ENCODE data around the gene L3MBTL3.
"Not testable (repeated sequence)": the region's sequence is repeated elsewhere in the genome, so short reads cannot be mapped to it uniquely, and the experiment has no call there.

The L3MBTL3 gene

DNA sequence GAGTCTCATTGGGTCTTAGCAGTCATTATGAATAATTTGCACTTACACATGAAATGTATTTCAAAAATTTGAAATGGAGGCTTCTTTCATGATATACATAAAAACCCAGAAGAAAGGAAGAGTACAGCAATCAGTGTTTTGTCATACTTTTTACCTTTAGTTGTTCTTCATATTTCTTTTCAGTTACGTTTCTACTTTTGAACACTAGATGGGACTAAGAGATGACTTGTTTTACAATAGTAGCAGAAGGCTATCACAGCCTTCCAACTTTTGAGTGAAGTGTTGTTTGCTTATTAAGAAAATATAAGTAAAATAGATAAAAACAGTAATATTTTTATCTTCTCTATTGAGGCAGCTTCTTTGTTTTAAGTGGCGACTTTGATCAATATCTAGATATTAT is 58.1 kb downstream of the L3MBTL3 start:
- no peak for DNase-seq (ENCODE audit: low spot score)

DNA sequence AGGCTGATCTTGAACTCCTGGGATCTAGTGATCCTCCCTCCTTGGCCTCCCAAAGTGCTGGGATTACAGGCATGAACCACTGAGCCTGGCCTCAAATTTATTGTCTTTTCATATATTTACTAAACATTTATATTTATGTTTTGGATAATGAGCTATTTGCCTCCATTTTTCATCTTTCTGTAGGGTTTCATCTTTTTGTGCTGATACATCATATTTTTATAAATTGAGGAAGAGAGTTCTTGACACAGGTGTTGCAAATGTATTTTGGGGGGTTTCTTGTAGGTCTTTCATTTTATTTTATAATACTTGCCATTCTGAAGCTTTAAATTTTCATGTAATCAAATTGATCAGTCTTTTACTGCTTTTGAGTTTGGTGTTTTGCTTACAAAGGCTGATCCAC is 72.4 kb downstream of the L3MBTL3 start:
- no peak for DNase-seq (ENCODE audit: low spot score)

DNA sequence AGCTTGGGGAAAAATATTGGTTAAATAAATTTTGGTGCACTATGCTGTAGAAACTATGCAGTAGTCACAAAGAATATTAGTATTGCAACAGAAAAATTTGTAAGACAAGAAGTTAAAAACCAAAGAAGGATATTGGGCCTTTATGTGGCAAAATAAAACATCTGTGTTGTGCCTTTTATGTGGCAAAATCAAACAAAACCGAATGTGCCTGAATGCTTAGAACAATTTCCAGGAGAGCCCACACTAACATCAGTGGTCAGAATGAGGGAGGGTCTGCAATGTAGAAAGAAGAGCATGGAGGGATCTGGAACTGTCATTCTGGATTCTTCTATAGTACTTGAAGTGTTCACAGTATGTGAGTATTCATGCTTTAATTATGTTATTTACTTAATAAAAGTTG is 75.2 kb downstream of the L3MBTL3 start:
- DNase-seq (ENCODE audit: low spot score), result no peak

DNA sequence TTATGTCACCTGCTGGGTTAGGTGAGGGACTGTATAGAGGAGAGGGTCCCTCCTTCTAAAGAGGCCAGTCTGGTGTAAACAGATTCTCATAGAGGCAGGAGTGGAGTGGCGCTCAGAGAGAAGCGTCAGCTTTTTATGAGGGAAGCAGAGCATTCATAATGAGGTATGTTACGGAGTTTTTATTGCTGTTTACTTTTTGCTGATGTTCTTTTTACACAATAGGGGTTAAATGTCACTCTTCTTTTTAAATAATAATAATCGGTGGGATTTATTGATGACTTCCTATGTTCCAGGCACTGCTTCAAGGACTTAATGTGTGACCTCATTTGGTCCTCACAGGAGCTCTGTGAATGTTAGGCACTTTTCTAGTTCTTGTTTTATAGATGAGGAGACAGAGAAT is 79.9 kb downstream of the L3MBTL3 start:
- no peak for DNase-seq (ENCODE audit: low spot score)

DNA sequence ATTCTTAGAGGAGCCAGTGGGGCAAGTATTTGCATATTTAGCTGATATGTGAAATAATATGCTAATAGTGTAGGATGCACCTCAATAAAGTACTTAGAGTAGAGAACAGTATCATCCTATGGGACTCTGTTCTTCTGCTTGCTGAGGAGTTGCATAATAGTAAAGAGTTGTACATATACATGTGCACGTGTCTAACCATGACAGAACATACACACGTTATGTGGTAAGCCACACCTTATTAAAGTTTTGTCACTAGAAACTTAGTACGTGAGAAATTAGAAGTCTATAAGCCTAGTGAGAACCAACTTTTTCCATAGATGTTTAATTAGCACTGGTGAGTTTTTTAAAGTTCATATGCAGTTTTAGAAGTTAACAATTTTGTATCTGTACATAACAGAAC is 80.7 kb downstream of the L3MBTL3 start:
- DNase-seq (ENCODE audit: low spot score), result no peak

DNA sequence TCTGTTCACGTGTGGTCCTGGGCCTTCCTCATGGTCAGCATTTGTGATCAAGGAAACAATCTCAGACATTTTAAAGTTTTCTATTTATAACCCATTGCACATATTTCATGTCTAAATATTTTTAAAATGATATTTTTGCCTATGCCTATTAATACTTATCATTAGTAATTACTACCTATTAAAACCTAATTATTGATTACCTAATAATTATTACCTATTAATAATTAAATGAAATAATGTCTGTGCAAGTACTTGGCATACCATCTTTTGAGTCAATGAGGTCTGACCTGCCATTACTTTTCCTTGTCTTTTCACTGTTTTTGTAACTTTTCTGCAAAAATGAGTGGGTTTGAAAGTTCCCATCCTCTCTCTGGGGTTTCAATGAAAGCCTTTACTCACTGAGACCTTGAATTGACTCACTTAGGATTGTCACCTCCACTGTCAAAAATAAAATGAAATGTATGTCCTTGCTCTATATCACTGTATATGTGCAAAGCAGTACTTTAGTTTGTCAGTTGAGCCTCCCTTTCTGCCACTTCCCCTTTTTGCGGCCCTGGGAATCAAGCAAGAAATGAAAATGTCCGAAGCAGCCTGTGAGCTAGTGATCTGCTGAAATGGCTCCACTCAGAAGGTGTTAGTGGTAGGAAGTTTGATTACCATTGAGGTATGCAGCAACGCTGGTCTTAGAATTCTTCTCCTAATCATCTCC is 87.8 kb downstream of the L3MBTL3 start:
- DNase-seq (ENCODE audit: low spot score), result no peak

DNA sequence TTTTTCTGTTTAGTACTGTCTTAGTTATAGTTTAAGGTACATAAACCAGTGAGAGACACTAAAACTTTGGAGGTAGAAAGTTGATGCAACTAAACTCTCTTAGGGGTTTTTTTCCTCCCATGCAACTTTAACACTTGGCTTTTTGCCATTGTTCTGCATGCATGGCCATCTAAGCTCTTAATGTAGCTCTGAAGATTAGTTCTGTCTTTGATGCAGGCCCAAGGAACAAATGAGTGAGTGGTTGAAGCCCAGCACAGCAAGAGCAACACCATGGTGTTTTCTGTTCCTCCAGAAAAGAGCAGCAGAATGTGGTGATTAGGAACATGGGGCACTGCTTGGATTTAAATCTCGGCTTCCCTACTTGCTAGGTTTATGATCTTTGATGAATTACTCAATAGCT is 89.3 kb downstream of the L3MBTL3 start:
- DNase-seq (ENCODE audit: low spot score), result no peak

DNA sequence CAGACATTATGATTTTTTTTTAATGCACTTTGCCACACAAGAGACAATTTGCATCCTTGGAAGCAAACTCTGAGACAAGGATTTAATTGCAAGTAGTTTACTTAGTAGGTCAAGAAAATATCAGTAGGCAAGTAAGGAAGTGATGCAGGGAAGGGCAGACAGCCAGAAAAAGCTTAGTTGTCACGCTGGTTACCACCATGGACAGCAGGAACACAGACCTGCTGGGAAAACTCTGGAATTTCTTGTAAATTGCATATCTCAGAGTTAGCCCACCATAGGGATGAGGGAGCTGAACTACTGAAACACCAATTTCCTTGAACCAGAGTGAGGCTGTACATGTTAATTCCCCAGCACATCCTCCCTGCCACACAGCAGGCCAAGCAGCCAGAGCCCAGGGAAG is 92.7 kb downstream of the L3MBTL3 start:
- no peak for DNase-seq (ENCODE audit: low spot score)

DNA sequence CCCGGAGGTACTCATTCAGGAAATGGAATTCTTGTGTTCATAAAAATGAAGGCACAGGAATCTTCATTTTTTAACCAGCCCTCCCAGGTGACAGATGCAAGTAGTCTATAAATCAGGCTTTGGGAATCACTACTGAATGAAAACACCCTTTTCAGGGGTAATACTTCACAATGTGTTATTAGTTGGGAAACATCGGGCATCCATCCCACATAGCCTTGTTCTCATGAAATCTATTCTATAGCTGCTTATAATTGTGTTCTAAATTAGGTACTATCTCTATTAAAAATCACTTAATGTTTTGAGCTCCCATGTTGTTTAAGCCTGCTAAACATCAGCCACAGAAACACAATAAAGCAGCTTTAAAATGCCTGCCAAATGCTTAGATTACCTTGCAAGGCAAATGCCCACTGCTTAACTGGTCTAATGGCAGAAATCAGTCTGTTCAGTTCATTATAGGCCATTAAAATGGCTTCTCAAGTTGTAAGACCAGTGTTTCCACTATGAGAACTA is 94.9 kb downstream of the L3MBTL3 start:
- no peak for DNase-seq (ENCODE audit: low spot score)

DNA sequence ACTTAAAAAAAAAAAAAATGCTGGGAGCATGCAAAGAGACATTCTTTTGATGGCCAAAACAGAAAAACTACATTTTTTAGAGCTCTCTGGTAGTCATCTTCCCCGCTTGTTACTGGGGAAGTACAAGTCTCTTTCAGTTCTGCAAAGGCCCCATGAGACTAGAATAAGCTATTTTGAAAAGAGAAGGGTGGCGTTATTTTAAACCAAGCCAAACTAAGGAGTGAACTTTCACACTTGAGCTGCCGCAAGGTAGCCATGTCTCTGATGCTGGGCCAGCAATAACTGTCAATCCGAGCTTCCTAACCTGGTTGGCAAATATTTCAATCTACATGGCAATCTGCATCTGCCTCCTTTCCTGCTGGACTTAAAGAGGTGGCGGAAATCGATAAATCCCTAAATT is 96.7 kb downstream of the L3MBTL3 start:
- DNase-seq (ENCODE audit: low spot score), result no peak

DNA sequence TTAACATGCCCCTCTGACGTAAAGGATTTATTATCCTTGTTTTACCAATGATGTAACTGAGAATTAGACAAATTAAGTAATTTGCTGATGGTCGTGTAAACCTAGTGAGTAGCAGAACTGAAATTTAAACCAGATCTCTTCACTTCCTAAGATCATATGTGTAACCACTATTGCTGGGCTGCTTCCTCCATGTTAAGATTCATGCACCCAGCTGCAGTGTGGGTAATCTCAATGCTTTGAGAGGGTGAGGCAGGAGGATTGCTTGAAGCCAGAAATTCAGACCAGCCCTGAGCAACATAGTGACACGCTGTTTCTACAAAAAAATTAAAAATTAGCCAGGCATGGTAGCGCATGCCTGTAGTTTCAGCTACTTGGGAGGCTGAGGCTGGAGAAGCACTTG is 97.9 kb downstream of the L3MBTL3 start:
- DNase-seq (ENCODE audit: low spot score), result no peak

DNA sequence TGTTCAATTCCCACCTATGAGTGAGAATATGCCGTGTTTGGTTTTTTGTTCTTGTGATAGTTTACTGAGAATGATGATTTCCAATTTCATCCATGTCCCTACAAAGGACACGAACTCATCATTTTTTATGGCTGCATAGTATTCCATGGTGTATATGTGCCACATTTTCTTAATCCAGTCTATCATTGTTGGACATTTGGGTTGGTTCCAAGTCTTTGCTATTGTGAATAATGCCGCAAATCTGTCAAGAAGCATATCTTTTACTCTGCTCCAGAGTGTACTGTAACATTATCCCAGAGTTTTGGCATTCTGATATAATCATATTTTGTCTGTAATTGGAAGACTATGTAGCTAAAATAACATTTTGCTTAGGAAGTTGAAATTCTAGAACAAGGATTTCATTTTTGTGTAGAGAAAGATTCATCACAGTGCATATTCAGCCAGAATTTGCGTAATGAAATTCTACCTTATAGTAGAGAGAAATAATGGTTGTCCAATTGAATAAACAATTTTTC is 98.9 kb downstream of the L3MBTL3 start:
- not testable (repeated sequence) for DNase-seq (ENCODE audit: low spot score)

DNA sequence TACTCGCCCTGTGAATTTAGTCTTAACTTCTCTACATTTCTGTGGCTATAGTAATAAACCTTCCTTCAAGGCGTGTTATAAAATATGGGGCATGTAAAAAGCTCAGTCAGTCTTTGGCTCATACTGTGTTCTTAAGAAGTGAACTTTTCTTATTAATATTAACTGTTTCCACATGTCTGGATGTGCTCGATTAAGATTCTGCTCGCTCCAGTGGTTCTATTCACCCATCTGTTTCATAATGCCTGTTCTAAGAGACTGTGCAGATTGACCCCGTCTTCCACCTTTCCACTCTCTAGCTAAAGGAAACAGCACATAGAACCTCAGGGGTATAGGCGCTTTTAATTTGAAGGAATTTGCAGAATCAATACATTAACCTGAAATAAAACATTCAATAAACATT is 99.9 kb downstream of the L3MBTL3 start:
- DNase-seq (ENCODE audit: low spot score), result no peak

DNA sequence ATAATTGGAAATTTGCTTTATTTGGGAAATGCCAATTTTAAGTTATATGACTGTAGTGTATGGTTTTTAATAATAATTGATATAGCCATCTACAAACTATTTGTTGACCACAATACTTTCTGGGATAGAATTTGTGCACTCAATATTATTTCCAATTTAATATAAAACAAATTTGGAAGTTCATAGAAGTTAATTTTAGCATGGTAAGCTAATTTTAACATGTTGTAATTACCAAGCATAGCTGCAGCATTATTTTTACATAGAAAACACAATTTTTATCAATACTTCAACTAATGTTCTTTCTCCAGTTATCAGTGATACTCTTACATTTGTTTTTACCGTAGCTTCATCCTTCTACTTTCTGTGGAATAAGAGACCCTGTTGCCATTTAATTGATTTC is 100.8 kb downstream of the L3MBTL3 start:
- DNase-seq (ENCODE audit: low spot score), result no peak

DNA sequence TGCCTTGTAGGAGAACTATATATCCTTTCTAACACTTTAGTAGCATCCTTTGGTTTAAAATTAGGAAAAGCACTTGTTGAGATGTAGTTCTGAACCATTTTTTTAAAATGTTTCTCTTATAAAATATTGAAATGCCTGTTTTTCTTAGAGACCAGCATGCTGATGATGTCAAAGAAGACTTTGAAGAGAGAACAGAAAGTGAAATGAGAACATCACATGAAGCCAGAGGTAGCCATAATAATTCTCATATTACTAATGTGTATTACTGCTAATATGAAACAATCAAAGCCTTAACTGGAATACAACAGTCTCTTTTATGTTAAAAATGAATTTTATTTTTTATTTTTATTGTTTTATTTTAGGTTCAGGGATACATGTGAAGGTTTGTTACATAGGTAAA is 102.3 kb downstream of the L3MBTL3 start:
- no peak for DNase-seq (ENCODE audit: low spot score)

DNA sequence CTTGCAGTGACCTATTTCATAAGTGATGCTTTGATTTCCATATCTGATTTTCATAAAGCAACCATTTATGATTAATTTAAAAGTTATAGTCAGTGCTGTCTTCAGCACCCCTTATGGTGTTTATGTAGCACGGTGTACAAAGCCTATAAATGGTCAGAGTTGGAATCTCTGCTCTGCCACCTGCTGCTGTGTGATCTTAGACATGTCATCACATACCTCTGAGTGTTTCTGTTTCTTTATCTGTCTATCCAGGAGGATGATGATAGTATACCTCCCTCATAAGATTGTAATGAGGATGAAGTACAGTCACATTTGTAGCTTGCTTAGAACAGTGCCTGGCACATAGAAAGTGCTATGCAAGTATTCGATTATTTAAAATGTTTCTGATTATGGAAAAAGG is 103.9 kb downstream of the L3MBTL3 start:
- DNase-seq (ENCODE audit: low spot score), result no peak

DNA sequence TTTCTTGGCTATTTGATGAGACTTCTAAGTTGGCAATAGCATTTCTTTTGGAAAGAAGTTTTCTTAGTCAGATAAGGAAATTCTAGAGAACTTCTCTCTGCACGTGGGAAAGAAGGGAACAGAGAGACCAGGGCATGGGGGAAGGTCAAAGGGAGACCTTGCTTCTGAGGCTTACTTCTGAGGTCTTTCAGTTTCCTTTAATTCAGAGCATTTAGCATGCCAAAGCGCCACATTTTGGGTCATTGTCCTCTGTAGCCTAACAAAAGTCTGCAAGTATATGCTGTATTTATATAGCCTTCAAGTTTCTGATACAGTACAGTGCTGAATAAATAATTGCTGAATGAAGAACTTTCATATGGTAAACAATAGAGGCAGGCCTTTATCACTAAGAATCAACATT is 108.8 kb downstream of the L3MBTL3 start:
- no peak for DNase-seq (ENCODE audit: low spot score)

DNA sequence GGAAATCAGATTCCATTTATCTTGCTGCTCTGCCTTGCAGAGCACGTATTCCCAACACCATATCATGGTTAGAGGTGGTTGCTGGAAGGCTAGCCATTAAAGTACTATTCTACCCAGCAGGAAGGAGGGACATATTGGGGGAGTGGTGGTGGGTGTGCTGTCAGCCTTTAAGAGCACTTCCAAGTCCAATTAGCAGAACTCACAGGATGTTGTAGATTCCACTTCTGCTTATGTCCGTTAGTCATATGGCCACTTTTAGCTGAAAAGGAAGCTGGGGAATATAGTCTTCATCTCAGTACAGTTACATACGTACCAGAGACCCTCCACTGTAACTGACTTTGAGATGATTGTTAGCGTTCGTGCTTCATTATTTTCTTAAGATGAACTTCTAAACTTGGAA is 109.9 kb downstream of the L3MBTL3 start:
- DNase-seq (ENCODE audit: low spot score), result no peak

DNA sequence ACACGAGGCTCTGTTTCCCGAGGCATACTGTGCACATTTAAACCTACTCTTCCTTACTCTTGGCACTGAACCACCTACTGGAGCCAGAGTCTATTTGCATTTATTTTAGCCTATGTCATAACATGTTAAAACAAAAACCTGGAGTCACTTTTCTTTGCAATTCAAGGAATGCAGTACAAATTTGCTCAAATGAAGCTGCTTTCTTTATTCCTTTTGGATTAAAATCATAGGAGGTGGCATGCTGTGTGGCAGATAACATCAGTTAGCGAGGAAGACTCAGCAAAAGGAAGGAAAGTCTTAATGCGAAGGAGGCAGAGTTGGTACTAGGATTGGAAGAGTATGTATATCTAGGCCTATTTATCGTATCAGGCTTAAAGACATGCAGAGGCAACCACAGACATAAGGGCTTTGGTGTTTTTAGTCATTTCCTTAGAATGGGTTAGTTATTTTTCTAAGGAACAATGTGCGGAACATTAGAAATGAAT is 111.4 kb downstream of the L3MBTL3 start:
- DNase-seq (ENCODE audit: low spot score), result no peak

DNA sequence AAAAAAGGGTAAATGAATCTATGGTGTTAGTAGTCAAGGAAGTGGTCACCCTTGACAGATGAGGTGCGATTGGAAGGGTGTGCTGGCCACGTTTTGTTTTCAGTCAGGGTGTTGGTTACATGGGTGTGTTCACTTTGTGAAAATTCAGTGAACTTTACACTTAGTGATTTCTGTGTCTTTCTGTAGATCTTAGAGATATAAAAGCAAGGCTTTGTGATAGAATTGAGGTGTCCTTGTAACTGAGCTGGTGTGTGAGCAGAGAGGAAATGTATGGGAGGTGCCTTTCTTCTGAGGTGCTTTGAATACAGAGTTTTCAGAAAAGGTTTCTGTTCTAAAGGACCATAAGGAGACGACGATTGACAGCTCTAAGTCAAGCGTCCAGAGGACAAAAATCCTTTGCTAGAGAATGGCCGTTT is 113.9 kb downstream of the L3MBTL3 start:
- no peak for DNase-seq (ENCODE audit: low spot score)

DNA sequence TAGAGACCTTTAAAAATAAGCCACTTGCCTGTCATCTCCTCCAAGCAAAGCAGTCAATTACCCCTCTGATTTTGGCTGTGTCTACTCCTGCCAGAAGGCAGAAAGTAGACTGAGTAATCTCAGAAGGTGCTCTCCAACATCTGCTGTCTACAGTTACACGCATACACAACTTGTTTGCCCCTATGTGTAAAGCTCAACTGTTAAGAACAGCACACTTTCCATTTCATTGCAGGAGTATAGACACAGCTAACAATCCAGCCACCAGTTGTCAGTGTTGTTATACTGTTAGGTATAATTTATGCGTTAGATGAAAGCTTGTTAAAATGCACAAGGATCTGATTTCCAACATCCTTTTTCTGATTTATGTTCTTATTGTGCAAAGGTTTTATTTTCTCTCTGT is 116.2 kb downstream of the L3MBTL3 start:
- no peak for DNase-seq (ENCODE audit: low spot score)

DNA sequence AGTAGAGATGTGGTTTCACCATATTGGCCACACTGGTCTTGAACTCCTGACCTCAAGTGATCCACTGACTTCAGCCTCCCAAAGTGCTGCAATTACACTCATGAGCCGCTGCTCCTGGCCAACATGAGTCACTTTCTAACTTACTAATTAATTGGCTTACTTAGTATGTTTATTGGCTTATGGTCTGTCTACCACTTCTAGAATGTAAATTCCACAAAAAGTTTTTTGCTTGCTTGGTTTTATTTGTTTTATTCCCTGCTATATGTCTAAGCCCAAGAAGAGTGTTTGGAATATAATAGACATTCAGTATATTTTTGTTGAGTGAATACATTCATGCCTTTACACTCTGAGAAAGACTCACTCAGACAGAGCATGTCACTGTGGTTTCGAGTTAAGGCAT is 118.4 kb downstream of the L3MBTL3 start:
- no peak for DNase-seq (ENCODE audit: low spot score)

DNA sequence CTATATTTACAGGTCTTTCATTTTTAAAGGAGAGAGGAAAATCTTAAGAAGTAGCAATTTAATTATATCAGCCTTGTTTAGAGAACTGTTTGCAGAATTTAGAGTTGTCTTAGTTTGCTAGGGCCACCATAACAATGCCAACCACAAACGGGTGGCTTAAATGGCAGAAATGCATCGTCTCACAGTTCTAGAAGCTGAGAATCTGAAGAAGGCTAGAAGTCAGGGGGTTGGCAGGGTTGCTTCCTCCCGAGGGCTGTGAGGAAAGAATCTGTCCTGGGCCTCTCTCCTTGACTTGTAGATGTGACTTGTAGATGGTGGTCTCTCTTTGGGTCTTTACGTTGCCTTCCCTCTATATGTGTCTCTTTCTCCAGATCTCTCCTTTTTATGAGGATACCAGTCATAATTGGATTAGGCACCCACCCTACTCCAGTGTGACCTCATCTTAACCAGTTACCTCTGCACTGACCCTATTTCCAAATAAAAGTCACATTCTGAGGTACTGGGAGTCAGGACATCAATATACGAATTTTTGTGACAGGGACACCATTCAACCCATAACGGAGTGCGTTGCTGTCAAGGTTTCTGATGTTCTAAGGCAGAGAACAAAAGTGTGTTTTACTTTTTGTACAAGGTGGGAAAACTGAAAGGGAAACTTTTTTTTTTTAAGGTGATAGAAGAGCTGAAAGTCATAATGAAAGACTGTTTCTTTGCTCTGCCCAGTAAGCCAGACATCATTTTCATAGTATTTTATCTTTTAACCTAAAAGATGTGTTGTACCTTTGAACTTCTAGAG is 119.9 kb downstream of the L3MBTL3 start:
- no peak for DNase-seq (ENCODE audit: low spot score)
